ENCODE results near the gene HDAC10.

DNA sequence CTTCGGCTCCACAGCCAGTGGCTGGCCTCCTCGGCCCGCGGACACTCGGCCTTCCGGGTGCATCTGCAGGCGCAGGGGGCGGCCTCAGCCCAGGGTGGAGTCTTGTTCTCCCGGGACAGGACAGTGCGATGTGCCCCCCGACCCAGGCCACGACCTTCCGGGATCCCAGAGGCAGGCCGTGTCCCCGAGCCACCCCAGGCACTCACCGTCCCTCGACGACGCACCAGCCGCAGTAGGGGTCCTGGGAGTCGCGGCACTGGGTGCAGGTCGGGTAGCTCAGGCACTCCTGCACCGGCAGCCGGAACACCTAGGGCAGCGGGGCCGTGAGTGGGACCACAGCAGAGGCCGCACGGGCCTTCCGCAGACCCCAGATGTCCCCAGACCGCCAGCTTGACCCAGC lies 36.7 kb upstream of the HDAC10 start:
- TF ChIP-seq POLR2AphosphoS5 (IDR thresholded peaks at IDR 0.05; ENCODE audit: low read depth, low read length) (no peak), POLR2A (IDR thresholded peaks at IDR 0.05; ENCODE audit: low read depth, low read length) (no peak)
